ENCODE results near the gene CBR3.
"Not testable (repeated sequence)": the region's sequence is repeated elsewhere in the genome, so short reads cannot be mapped to it uniquely, and the experiment has no call there.

The CBR3 gene

DNA sequence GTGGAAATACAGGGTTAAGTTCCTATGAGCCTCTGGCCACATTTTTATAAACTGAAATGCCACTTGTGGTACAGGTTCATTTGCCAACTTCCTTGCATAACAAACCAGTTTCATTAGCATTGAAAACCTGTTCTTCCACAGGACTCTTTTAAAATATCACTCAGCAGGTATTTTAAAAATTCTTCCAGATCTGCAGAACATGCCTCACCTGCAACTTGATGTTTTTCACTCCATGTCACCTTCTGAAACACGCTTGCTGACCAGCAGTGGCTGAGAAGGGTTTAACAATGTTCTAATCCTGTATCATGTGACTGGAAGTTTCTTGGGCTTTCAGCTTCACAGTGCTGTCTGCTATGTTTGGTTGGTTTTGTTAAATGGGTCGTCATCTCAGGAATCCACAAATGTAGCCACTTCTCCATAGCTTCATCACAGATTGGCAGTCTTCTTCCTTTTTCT is 17.6 kb upstream of the CBR3 start:
- DNase-seq (ENCODE audit: low read depth in 2 of 2, low spot score in 1 of 2): no peak

DNA sequence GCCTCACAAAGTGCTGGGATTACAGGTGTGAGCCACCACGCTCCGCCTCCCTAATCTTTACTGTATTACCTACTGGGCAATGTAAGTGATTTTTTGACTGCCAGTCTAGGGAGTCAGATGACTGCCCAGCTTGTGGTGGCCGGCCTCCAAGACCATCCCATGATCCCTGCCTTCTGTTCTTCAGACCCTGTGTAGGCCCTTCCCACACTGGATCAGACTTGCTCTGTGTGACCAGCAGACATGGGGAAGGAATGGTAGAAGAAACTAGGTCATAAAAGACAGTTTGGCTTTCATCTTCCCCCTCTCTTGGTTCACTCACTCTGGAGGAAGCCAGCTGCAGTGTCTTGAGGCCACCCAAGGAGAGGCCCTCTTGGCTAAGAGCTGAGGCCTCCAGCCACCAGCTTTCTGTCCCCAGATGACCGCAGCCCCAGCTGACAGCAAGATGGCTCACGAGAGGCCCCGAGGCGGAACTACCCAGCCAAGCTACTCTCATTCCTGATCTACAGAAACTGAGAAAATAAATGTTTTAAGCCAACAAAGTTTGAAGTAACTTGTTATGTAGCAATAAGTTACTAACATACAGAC is 14.5 kb upstream of the CBR3 start:
- DNase-seq (ENCODE audit: low read depth in 2 of 2, low spot score in 1 of 2): no peak

DNA sequence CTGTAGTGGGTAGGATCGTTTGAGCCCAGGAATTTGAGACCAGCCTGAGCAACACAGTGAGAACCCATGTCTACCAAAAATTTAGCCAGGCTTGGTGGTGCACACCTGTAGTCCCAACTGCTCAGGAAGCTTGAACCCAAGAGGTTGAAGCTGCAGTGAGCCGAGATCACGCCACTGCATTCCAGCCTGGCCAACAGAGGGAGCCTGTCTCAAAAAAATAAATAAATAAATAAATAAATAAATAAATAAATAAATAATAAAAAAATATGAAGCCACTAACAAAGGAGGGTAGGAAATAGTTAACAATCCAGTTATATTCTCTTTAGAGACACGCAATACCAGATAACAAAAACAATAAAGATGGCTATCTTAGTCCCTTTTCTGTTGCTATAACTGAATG is 11.9 kb upstream of the CBR3 start:
- no peak for DNase-seq (ENCODE audit: low read depth in 2 of 2, low spot score in 1 of 2)

DNA sequence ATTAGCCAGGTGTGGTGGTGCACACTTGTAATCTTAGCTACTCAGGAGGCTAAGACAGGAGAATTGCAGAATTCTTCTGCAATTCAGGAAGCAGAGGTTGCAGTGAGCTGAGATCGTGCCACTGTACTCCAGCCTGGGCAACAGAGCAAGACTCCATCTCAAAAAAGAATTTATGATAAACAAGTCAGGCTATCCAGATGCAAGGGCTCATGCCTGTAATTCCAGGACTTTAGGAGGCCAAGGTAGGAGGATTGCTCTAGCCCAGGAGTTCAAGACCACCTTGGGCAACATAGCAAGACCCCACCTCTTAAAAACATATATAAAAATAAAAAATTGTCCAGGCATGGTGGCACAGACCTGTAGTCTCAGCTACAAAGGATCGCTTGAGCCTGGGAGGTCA is 10.5 kb upstream of the CBR3 start:
- DNase-seq (ENCODE audit: low read depth in 2 of 2, low spot score in 1 of 2): no peak

DNA sequence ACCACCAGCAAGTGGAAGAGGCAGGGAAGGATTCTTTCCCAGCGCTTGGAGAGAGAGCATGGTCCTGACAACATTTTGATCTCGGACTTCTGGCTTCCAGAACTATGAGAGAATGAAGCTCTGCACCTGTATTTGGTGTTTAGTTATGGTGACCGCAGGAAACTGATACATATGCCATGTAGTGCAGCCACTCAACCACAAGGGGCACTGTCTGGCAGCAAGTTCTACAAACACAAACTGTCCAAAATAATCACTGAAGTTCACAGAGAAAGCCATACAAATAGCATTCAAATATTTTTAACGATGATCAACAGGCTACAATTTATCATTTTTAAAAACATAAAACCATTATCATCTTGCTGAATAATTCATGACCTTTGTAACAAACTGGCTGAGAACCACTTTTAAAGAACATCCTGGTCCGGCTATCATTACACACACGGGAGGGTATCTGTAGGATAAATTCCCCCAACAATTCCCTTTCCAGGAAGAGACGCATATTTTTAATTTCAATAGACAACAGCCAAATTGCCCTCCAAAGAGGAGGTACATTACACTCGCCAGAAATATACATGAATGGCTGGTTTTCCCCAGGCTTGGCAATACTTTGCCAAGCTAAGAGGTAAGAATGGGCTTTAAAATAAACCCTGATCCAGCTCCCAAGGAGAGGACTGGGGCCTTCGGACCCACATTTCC is 9.2 kb upstream of the CBR3 start:
- DNase-seq (ENCODE audit: low read depth in 2 of 2, low spot score in 1 of 2): peak in 1 of 2 donors; percentile 28

DNA sequence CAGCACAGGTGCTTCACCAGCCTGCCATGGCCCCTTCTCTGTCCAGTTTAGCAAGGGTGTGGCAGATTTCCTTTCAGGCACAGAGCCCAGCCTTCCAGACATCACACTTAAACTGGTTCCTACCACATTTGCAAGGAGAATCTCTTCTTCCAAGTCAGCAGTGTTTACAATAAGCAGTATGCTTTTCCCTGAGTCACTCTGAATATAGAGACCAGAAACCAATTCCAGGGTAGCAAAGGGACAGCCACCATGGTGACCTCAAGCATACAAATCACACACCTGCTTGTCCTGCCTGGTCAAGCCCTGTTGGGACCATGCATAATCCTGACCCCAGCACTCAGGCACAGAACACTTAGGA is 8.7 kb upstream of the CBR3 start:
- no peak for DNase-seq (ENCODE audit: low read depth in 2 of 2, low spot score in 1 of 2)

DNA sequence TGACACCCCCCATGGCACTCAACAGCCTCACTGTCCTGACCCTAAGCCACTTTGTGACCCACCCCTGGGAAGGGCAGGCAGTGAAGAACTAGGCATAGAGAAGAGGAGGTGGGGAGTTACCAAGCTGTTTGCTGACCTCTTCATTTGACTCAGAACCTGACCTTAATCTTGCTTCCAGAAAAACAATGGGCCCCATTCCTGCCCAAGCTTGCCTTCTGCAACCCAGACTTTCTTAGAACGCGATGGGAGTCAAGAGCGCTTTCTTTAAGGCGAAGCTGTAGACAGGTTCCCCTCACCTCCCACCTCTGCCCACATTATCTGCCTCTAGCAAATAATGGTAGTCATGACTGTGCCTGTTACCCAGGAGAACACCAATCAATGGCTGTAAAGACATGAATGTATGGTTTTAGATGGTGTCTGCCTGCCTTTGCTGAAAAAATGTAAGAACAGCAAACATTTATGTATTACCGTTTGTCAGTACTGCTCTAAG is 8.2 kb upstream of the CBR3 start:
- no peak for DNase-seq (ENCODE audit: low read depth in 2 of 2, low spot score in 1 of 2)

DNA sequence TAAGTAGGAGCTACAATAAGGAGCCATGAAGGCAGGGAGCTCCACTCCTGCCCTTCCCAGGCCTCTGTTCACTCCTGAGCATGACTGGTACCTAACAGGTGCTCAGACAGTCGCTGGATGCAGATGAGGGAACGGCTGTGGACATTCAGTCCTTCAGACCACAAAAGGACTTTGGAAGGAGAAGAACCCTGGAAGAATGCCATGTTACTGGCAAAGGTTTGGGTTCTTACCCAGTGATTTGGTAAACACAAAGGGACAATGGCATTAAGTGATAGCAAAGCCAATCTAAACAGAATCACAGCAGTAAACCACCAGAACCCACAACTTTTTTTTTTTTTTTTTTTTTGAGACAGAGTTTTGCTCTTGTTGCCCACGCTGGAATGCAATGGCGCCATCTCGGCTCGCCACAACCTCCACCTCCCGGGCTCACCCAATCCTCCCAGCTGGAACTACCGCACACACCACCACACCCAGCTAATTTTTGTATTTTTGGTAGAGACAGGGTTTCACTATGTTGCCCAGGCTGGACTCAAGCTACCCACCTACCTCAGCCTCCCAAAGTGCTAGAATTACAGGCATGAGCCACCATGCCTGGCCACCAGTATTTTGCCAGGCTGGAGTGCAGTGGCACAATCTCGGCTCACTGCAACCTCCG is 7.5 kb upstream of the CBR3 start:
- no peak for DNase-seq (ENCODE audit: low read depth in 2 of 2, low spot score in 1 of 2)

DNA sequence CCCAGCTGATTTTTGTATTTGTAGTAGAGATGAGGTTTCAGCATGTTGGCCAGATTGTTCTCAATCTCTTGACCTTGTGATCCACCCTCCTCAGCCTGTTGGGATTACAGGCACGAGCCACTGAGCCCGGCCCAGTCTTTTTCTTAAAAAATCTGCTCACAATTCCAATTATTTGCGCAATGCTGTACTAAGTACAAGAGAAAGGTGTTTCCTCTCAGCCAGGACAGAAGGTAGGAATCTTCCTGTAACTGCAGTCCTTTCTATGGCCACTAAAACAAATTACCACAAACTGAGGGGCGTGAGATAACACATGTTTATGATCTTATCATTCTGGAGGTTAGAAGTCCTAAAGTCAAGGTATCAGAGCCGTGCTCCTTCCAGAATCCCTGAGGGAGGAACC is 6.9 kb upstream of the CBR3 start:
- DNase-seq (ENCODE audit: low read depth in 2 of 2, low spot score in 1 of 2): no peak

DNA sequence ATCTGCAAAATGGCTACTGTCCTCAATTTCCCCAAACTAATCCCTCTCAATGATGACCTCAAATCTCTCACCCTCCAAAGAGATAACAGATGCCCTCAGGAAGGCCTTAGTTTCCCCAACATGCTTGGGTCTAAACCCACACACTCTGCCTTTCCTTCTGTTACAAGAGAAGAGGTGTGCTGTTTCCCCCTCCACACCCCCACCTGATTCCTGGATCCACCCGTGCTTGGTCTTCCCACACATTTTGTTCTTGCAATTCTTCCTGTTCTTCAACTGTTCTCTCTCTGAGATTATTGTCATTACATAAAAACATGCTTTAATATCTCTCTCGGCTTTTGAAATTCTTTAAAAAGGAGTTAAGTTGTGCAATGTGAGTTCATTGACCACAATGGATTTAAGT is 5.7 kb upstream of the CBR3 start:
- DNase-seq (ENCODE audit: low read depth in 2 of 2, low spot score in 1 of 2): no peak

DNA sequence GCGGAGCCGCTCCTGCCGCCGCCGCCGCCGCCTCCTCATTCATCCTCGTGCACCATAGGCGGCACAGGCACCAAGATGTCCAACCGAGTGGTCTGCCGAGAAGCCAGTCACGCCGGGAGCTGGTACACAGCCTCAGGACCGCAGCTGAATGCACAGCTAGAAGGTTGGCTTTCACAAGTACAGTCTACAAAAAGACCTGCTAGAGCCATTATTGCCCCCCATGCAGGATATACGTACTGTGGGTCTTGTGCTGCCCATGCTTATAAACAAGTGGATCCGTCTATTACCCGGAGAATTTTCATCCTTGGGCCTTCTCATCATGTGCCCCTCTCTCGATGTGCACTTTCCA is 4.5 kb upstream of the CBR3 start:
- not testable (repeated sequence) for DNase-seq (ENCODE audit: low read depth in 2 of 2, low spot score in 1 of 2)

DNA sequence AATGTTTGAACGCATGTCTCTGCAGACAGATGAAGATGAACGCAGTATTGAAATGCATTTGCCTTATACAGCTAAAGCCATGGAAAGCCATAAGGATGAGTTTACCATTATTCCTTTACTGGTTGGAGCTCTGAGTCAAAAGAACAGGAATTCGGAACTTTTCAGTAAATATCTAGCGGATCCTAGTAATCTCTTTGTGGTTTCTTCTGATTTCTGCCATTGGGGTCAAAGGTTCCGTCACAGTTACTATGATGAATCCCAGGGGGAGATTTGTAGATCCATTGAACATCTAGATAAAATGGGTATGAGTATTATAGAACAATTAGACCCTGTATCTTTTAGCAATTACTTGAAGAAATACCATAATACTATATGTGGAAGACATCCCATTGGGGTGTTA is 4.0 kb upstream of the CBR3 start:
- DNase-seq (ENCODE audit: low read depth in 2 of 2, low spot score in 1 of 2): not testable (repeated sequence)

DNA sequence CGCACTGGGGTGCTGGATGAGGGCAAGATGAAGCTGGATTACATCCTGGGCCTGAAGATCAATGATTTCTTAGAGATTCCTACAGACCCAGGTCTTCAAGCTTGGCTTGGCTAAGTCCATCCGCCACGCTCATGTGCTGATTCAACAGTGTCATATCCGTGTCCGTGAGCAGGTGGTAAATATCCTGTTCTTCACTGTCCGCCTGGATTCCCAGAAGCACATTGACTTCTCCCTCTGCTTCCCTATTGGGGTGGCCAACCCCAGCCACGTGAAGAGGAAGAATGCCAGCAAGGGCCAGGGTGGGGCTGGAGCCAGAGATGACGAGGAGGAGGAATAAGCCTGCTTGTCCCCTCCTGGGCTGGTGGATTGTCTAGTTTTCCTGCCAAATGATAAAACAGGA is 2.2 kb upstream of the CBR3 start:
- no peak for DNase-seq (ENCODE audit: low read depth in 2 of 2, low spot score in 1 of 2)

DNA sequence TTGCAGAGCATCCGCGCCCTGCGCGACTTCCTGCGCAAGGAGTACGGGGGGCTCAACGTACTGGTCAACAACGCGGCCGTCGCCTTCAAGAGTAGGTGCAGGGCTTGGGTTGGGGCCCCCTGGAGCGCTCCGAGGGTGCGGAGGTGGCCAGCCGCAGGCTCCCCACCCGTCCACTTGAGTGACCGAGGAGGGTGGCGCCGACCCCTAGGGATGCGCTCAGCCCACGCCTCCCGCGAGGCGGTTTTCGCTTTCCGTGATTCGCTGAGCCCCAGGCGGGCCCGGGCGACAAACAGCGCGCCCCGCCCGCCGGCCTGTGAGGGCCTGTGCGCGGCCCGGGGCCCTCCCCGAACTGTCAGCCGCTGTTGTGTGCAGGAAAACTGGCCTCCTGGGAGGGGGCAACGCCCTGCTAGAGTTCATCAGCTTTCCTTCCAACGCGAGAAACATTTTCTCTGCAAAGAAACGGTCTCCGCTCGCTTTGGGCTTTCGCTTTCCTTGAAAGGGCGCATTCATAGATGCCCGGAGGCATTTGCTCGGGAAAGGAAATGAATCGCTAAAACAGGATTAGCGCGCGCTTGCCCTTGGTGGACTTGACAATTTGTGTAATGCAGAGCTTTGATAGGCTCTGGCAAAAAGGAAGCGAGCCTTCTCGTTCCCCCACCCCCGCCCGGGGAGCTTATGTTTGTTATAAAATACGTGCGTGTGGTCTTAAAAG is 668 bp downstream of the CBR3 start:
- no peak for DNase-seq (ENCODE audit: low read depth in 2 of 2, low spot score in 1 of 2)

DNA sequence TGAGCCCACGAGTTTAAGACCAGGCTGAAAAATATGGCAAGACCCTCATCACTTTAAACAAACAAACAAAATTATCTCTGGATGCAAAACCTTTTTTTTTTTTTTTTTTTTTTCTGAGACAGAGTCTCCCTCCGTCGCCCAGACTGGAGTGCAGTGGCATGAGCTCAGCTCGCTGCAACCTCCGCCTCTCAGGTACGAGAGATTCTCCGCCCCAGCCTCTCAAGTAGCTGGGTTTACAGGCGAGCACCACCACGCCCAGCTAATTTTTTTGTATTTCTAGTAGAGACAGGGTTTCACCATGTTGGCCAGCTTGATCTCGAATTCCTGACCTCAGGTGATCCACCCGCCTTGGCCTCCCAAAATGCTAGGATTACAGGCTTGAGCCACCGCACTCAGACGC is 4.9 kb downstream of the CBR3 start:
- DNase-seq (ENCODE audit: low read depth in 2 of 2, low spot score in 1 of 2): not testable (repeated sequence)

DNA sequence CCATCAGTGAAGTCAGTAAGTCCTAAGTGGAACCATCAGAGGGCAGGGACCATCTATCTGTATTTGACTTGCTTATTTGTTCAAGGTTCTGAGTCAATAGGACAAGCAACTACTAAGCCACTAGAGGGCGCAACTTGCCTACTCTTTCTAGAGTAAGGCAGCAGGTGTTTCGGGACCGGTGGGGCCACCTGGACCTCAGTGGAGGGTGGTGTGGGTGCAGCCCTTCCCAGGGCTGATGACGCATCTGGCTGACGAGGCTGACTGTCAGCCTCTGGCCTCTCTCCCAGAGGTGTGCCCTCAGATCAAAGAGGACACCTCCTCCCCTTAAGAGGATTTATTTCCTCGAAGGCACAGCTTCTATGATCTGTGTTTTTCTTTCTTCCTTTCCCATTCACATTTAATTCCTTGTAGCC is 6.6 kb downstream of the CBR3 start:
- peak; percentile 67 to 71 for DNase-seq (ENCODE audit: low read depth in 2 of 2, low spot score in 1 of 2)

DNA sequence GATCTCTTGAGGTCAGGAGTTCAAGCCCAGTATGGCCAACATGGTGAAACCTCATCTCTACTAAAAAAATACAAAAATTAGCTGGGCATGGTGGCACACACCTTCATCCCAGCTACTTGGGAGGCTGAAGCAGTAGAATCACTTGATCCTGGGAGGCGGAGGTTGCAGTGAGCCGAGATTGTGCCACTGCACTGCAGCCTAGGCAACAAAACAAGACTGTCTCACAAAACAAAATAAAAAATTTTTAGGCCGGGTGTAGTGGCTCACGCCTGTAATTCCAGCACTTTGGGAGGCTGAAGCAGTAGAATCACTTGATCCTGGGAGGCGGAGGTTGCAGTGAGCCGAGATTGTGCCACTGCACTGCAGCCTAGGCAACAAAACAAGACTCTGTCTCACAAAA is 9.4 kb downstream of the CBR3 start:
- DNase-seq (ENCODE audit: low read depth in 2 of 2, low spot score in 1 of 2): not testable (repeated sequence)

DNA sequence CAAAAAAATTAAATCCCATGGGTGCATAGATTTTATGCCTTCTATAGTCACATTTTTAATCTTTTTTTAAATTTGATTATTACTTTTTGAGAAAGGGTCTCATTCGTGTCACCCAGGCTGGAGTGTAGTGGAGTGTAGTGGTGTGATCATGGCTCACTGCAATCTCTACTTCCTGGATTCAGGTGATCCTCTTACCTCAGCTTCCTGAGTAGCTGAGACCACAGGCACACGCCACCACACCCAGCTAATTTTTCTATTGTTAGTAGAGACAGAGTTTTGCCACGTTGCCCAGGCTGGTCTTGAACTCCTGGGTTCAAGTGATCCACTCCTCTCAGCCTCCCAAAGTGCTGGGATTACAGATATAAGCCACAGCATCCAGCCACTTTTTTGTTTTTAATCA is 10.4 kb downstream of the CBR3 start:
- no peak for DNase-seq (ENCODE audit: low read depth in 2 of 2, low spot score in 1 of 2)

DNA sequence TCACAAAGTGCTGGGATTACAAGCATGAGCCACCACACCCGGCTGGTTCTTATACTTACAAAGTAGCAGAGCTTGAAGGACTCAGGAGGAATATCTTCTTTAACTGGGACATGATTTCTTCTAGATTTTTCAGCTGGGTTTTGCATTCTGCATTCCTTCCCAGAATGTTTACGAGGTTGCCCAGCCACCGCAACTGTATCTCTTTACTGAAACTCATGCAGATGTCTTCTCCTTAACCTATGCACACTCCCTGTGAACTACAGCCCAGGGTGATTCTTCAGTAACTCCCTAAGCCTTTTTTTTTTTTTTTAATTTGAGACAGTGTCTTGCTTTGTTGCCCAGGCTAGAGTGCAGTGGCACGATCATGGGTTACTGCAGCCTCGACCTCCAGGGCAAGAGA is 13.0 kb downstream of the CBR3 start:
- no peak for DNase-seq (ENCODE audit: low read depth in 2 of 2, low spot score in 1 of 2)

DNA sequence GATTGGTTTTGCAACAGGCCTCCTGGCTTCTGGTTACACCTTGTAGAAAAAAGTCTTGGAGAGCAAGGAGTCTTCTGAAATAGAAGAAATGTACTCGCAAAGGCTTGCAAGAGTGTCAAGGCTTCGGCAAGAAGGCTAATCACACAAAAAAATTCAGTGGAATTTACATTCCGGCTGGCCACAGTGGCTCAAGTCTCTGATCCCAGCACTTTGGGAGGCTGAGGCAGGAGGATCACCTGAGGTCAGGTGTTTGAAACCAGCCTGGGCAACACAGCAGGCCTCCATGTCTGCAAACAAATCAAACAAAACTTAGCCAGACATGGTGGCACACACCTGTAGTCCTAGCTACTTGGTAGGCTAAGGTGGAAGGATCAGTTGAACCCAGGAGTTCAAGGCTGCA is 14.0 kb downstream of the CBR3 start:
- no peak for DNase-seq (ENCODE audit: low read depth in 2 of 2, low spot score in 1 of 2)

DNA sequence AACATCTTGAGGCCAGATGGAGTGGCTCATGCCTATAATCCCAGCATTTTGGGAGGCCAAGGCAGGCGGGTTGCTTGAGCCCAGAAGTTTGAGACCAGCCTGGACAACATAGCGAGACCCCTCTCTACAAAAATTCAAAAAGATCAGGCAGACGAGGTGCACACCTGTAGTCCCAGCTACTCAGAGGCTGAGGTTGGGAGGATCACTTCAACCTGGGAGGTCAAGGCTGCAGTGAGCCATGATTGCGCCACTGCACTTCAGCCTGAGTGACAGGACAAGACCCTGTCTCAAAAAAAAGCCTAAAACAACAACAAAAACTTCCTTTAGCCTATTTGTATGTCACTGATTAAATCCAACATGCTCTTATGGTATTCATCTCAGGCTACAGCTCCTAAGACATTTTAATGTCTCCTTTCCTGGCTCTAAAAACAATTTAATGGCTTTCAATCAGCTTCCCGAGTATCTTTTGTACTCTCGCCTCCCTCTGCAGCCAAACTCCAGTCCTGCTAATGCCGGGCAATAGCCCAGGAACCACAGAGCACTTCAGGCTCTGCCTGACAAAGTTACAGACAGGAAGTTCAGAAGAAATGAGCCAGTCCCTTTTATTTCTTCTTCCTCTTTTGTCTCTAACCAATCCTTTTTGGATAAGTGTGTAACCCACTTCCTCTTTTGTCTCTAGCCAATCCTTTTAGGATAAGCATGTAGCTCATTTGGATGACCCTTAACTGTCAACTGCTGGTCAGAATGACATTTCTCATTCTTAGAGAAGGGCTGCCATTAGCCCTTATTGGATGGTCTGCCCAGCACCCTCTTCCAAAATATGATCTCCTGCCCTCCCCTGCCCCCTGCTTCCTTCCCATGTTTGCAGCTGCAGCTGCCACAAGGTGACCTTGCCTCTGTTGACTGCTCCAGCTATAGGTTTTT is 15.2 kb downstream of the CBR3 start:
- DNase-seq (ENCODE audit: low read depth in 2 of 2, low spot score in 1 of 2): no peak

Data from stimulated activated CD8-positive, alpha-beta memory T cell treated with anti-CD3 and anti-CD28 coated beads, Interleukin-4, amount 100 ng/mL, for 1 hour (primary cell).